Measurements from ENCODE around the gene CUL7.

DNA sequence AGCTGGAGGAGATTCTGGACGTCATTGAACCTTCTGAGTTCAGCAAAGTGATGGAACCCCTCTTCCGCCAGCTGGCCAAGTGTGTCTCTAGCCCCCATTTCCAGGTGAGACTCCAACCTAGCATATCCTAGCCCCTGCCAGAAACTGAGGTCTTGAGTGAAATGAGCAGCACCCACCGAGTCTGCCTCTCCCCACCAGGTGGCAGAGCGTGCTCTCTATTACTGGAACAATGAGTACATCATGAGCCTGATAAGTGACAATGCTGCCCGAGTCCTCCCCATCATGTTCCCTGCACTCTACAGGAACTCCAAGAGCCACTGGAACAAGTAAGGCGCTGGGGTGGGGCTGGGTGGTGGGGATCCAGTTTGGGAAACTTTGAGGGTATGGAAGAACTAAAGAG lies 44.5 kb downstream of the CUL7 start:
- TF ChIP-seq MYC (IDR thresholded peaks at IDR 0.05; ENCODE audit: low read depth, low read length) (no peak), CTCF (IDR thresholded peaks at IDR 0.05; ENCODE audit: low read depth, low read length) (peak; percentile 52), POLR2A (IDR thresholded peaks at IDR 0.05; ENCODE audit: extremely low read depth, insufficient read length) (no peak)
